Measurements from ENCODE around the gene FAHD2A. TPM values are rescaled to one million over a fixed set of nuclear protein-coding genes. Genes with fewer than 3 reads are reported as not detected.

FAHD2A gene
- total and polyA plus RNA-seq, 2 donors (not counting 3 experiments of a cell fraction or from before 2014, with no cell fraction given): 33.1 to 37.0 TPM

- TF ChIP-seq CTCF (IDR thresholded peaks at IDR 0.05; ENCODE audit: extremely low read depth in 1 of 2, insufficient read depth in 1 of 2, low read depth in 1 of 2, low read length in 2 of 2) (no peak), JUN (IDR thresholded peaks at IDR 0.05; ENCODE audit: borderline replicate concordance, insufficient read depth, insufficient read length, low read depth) (no peak), MYC (IDR thresholded peaks at IDR 0.05; ENCODE audit: low read depth, low read length) (no peak), POLR2AphosphoS5 (IDR thresholded peaks at IDR 0.05; ENCODE audit: insufficient read depth, low read depth, low read length) (no peak), FOS (IDR thresholded peaks at IDR 0.05; ENCODE audit: borderline replicate concordance, insufficient read depth, low read length) (no peak), EZH2 (IDR thresholded peaks at IDR 0.05; ENCODE audit: borderline replicate concordance, low read depth, low read length, severe bottlenecking) (no peak), MAX (IDR thresholded peaks at IDR 0.05; ENCODE audit: insufficient read depth, insufficient read length) (no peak), GATA2 (IDR thresholded peaks at IDR 0.05; ENCODE audit: insufficient read depth, insufficient read length, low read depth, low read length) (no peak), POLR2A (IDR thresholded peaks at IDR 0.05; ENCODE audit: low read depth, low read length) (no peak)
- FAIRE-seq (no peak), DNase-seq (ENCODE audit: low read depth, low spot score) (no peak)
- ChIA-PET CTCF (no interaction called here), POLR2A (no interaction called here)
- Histone ChIP-seq H3K4me1 (ENCODE audit: control insufficient read depth, extremely low read depth, insufficient read depth, low read length) (no peaks in the 10 kb centered on the region), H4K20me1 (replicated peaks; ENCODE audit: control insufficient read depth, extremely low read depth, insufficient read depth, low read length) (no peaks in the 10 kb centered on the region), H3K9me1 (replicated peaks; ENCODE audit: control insufficient read depth, extremely low read depth, insufficient read depth, low read length) (no peaks in the 10 kb centered on the region), H3K36me3 (ENCODE audit: control insufficient read depth in 2 of 2, extremely low read depth in 1 of 2, insufficient read depth in 2 of 2, low read length in 2 of 2) (no peaks in the 10 kb centered on the region), H3K9ac (replicated peaks; ENCODE audit: extremely low read depth, insufficient read depth, low read length) (no peak overlapping the region), H3K4me3 (replicated peaks in 1 of 3; ENCODE audit: insufficient read depth in 1 of 3, low read depth in 1 of 3, low read length in 3 of 3) (no peak overlapping the region), H3K27ac (ENCODE audit: insufficient read depth, low read depth, low read length) (no peak overlapping the region), H3K4me2 (ENCODE audit: insufficient read depth, low read length) (no peak overlapping the region), H3K27me3 (ENCODE audit: control insufficient read depth in 2 of 2, insufficient read depth in 2 of 2, low read length in 2 of 2) (no peaks in the 10 kb centered on the region), H3K79me2 (ENCODE audit: control insufficient read depth, insufficient read depth, low read length) (no peaks in the 10 kb centered on the region), H3K9me3 (replicated peaks; ENCODE audit: control insufficient read depth, insufficient read depth, low read length) (no peaks in the 10 kb centered on the region), H2AFZ (ENCODE audit: low read depth, low read length) (no peak overlapping the region)
- intact Hi-C loops (cut with micrococcal nuclease) (no loop called here), dilution Hi-C loops (cut with MboI; ENCODE audit: extremely low pct_ligation_motif_present, low sequenced_read_pairs) (no loop called here)
- no TSS peak for BruUV-seq (replicated peaks)
Observed at GRCh38 chr2:95356821-95357700, 45.4 kb upstream of the FAHD2A start.
